Measurements from ENCODE around the gene ACP4.

ACP4 gene

DNA sequence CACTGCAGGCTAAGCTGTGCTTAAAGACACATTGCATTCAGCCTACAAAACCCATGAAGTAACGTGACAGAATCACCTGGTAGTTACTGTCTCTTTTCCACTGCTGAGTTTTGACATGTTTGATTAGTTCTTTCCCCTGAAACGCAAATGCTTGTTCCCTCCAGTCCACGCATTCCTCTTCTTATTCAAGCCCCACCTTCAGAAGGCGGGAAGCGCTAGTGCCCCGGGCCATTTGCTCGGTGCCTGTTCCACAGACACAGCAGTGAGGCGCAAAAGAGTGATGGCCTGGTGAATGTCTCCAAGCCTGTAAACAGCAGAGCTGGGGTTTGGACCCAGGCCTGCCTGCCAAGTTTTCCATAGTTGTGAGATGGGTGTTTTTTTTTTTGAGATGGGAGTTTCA lies 10.9 kb downstream of the ACP4 start:
- H3K27ac ChIP-seq (ENCODE audit: low read length): no peak overlapping the region
- peaks cover 7% of the 10 kb centered on the region; the same call in 1 of the 2 replicates for H3K4me1 ChIP-seq (ENCODE audit: low read length)
- no peak overlapping the region for H3K4me3 ChIP-seq (ENCODE audit: low read length)
- peaks cover 47% of the 10 kb centered on the region for H3K79me2 ChIP-seq (ENCODE audit: low read length)
- peaks cover 16% of the 10 kb centered on the region for H3F3A ChIP-seq (ENCODE audit: insufficient read depth, low read length)
- no peak overlapping the region for H2AFZ ChIP-seq (ENCODE audit: low read length)
- TF ChIP-seq EZH2 (optimal IDR thresholded peaks at IDR 0.05; ENCODE audit: low read depth, low read length): no peak
- TF ChIP-seq CTCF (IDR thresholded peaks at IDR 0.05; ENCODE audit: low read length): no peak
- no peak for TF ChIP-seq EZH2phosphoT487 (IDR thresholded peaks at IDR 0.05; ENCODE audit: low read length)
- 0 out of 2 replicates have a peak, but pooled peaks cover 5% of the 10 kb centered on the region for H3K36me3 ChIP-seq (replicated peaks; ENCODE audit: insufficient read depth, low read length)
- no peak for DNase-seq
- H3K9me2 ChIP-seq (replicated peaks; ENCODE audit: insufficient read depth, low read length): no peaks in the 10 kb centered on the region
- H4K20me1 ChIP-seq (ENCODE audit: insufficient read depth, low read length): peaks cover 34% of the 10 kb centered on the region
- no peak overlapping the region for H3K9ac ChIP-seq (ENCODE audit: low read length)
- H3K9me3 ChIP-seq (replicated peaks; ENCODE audit: insufficient read depth, low read length): no peaks in the 10 kb centered on the region
- no peak overlapping the region for H3K4me2 ChIP-seq (ENCODE audit: low read depth, low read length)
- no peaks in the 10 kb centered on the region for H3K27me3 ChIP-seq (replicated peaks; ENCODE audit: insufficient read depth, low read length)

DNA sequence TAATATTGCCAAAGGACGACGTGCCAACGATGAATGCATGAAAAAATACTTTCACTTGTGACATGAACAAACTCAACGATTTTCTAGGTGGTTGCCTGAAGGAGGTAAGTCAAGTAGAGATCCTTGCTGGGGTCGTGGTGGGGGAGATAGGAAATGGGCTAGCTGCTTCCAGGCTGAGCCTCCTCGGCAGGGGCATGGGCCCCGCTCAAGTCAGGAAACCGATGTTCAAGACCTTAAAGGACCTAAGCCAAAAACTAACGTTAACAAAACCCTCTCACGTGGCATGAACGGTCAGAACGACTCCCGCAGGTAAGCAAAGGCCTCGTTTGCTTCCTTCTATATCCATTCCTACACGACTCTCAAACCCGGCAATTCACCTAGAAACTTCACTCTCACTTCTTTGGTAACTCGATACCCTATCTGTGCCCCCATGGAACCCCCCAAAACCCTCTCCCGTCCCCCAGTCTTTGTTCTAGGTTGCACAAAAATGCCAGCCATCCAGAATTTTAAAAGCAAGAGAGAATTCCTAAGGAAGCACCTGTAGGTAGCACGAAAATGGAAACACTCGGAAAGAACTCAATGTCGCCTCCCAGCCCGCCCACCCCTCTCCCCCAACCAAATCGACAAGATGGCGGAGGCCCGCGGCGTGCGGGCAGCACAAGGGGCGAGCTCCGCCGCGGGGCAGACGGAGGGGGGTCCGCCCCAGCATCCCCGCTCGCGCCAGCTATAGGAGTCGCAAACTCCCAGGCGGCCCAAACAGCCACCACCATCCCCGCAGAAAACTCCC lies 13.6 kb downstream of the ACP4 start:
- Histone ChIP-seq H3K27ac (ENCODE audit: low read length) (peak overlapping the region; percentile 89), H3K79me2 (ENCODE audit: low read length) (peaks cover 47% of the 10 kb centered on the region), H3K9me3 (replicated peaks; ENCODE audit: insufficient read depth, low read length) (no peaks in the 10 kb centered on the region), H3K9me2 (replicated peaks; ENCODE audit: insufficient read depth, low read length) (no peaks in the 10 kb centered on the region), H3K4me1 (ENCODE audit: low read length) (peaks cover 7% of the 10 kb centered on the region; the same call in 1 of the 2 replicates), H3F3A (ENCODE audit: insufficient read depth, low read length) (peaks cover 3% of the 10 kb centered on the region; the same call in 1 of the 2 replicates), H3K4me2 (ENCODE audit: low read depth, low read length) (peak overlapping the region; percentile 83), H3K27me3 (replicated peaks; ENCODE audit: insufficient read depth, low read length) (peaks cover 8% of the 10 kb centered on the region), H3K9ac (ENCODE audit: low read length) (peak overlapping the region; percentile 94), H3K36me3 (replicated peaks; ENCODE audit: insufficient read depth, low read length) (0 out of 2 replicates have a peak, but pooled peaks cover 3% of the 10 kb centered on the region), H4K20me1 (ENCODE audit: insufficient read depth, low read length) (peaks cover 19% of the 10 kb centered on the region), H3K4me3 (ENCODE audit: low read length) (peak overlapping the region; percentile 92), H2AFZ (ENCODE audit: low read length) (peak overlapping the region; percentile 40)
- no peak for TF ChIP-seq CTCF (IDR thresholded peaks at IDR 0.05; ENCODE audit: low read length)
- no peak for TF ChIP-seq EZH2 (optimal IDR thresholded peaks at IDR 0.05; ENCODE audit: low read depth, low read length)
- no peak for TF ChIP-seq EZH2phosphoT487 (IDR thresholded peaks at IDR 0.05; ENCODE audit: low read length)
- DNase-seq: peak; percentile 30

- Histone ChIP-seq H3K4me1 (ENCODE audit: low read length) (peaks cover 7% of the 10 kb centered on the region; the same call in 1 of the 2 replicates), H2AFZ (ENCODE audit: low read length) (peak overlapping the region; percentile 74), H3K79me2 (ENCODE audit: low read length) (peaks cover 39% of the 10 kb centered on the region), H3K27me3 (replicated peaks; ENCODE audit: insufficient read depth, low read length) (peaks cover 10% of the 10 kb centered on the region), H3K9me2 (replicated peaks; ENCODE audit: insufficient read depth, low read length) (no peaks in the 10 kb centered on the region), H4K20me1 (ENCODE audit: insufficient read depth, low read length) (peaks cover 12% of the 10 kb centered on the region), H3K27ac (ENCODE audit: low read length) (peak overlapping the region; percentile 89), H3K9me3 (replicated peaks; ENCODE audit: insufficient read depth, low read length) (no peaks in the 10 kb centered on the region), H3K9ac (ENCODE audit: low read length) (peak overlapping the region; percentile 94), H3F3A (ENCODE audit: insufficient read depth, low read length) (peaks cover 3% of the 10 kb centered on the region; the same call in 1 of the 2 replicates), H3K36me3 (replicated peaks; ENCODE audit: insufficient read depth, low read length) (0 out of 2 replicates have a peak, but pooled peaks cover 3% of the 10 kb centered on the region), H3K4me2 (ENCODE audit: low read depth, low read length) (peak overlapping the region; percentile 83), H3K4me3 (ENCODE audit: low read length) (peak overlapping the region; percentile 92)
- no peak for TF ChIP-seq EZH2 (optimal IDR thresholded peaks at IDR 0.05; ENCODE audit: low read depth, low read length)
- TF ChIP-seq CTCF (IDR thresholded peaks at IDR 0.05; ENCODE audit: low read length): no peak
- no peak for TF ChIP-seq EZH2phosphoT487 (IDR thresholded peaks at IDR 0.05; ENCODE audit: low read length)
- peak; percentile 99 for DNase-seq
These were observed 14.4 kb downstream of the ACP4 start for GRCh38 chr19:50804420-50805272.

Data from MM.1S (cell line).